ENCODE results near the gene MMP24OS.
"Not testable (repeated sequence)": the region's sequence is repeated elsewhere in the genome, so short reads cannot be mapped to it uniquely, and the experiment has no call there.

MMP24OS gene

GRCh38 chr20:35267092-35267491 is 10.8 kb downstream of the MMP24OS start:
- H3K27ac ChIP-seq = peak overlapping the region; percentile 69; the same call in 1 of the 2 replicates
- TF ChIP-seq, protein P1, sequence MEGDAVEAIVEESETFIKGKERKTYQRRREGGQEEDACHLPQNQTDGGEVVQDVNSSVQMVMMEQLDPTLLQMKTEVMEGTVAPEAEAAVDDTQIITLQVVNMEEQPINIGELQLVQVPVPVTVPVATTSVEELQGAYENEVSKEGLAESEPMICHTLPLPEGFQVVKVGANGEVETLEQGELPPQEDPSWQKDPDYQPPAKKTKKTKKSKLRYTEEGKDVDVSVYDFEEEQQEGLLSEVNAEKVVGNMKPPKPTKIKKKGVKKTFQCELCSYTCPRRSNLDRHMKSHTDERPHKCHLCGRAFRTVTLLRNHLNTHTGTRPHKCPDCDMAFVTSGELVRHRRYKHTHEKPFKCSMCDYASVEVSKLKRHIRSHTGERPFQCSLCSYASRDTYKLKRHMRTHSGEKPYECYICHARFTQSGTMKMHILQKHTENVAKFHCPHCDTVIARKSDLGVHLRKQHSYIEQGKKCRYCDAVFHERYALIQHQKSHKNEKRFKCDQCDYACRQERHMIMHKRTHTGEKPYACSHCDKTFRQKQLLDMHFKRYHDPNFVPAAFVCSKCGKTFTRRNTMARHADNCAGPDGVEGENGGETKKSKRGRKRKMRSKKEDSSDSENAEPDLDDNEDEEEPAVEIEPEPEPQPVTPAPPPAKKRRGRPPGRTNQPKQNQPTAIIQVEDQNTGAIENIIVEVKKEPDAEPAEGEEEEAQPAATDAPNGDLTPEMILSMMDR (conservative IDR thresholded peaks at IDR 0.05) = no peak

GRCh38 chr20:35264755-35265154 is 13.2 kb downstream of the MMP24OS start:
- no peak overlapping the region for H3K27ac ChIP-seq
- TF ChIP-seq, protein P1 (conservative IDR thresholded peaks at IDR 0.05) = peak; percentile 16; the same call in 1 of the 2 replicates

DNA sequence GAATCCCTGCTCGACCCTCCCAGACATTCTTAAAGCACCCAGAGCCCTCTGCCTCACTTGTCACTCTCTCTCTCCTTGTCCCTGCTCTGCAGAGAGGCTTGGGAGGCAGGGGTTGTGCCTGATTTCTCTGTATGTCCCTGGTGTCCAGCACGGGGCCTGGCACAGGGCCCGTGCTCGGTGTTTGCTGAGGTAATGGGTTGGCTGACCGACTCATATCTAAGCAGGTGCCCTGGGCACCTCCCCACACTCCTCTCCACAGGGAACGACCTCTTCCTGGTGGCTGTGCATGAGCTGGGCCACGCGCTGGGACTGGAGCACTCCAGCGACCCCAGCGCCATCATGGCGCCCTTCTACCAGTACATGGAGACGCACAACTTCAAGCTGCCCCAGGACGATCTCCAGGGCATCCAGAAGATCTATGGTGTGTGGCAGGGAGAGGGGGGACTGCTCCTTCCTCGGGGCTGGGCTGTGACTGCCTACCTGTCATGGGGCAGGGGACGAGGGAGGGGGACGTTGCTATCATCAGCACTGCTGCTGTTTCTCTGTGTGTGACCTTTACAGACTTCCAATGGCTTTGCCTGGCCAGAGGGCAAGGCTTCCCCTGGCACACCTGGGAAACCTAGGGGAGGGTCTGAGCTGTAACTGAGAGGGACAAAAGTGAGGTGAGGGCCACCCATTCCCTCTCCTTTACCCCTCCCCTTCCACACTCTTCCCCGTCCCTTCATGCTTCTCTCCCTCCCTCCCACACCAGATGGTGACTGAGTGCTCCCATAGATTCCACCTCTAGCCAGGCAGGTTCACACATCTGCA is 14.2 kb downstream of the MMP24OS start:
- TF ChIP-seq, protein P1 (conservative IDR thresholded peaks at IDR 0.05) = no peak
- peak overlapping the region; percentile 37 for H3K27ac ChIP-seq

GRCh38 chr20:35262731-35263531 is 15.0 kb downstream of the MMP24OS start:
- H3K27ac ChIP-seq = peak overlapping the region; percentile 37

DNA sequence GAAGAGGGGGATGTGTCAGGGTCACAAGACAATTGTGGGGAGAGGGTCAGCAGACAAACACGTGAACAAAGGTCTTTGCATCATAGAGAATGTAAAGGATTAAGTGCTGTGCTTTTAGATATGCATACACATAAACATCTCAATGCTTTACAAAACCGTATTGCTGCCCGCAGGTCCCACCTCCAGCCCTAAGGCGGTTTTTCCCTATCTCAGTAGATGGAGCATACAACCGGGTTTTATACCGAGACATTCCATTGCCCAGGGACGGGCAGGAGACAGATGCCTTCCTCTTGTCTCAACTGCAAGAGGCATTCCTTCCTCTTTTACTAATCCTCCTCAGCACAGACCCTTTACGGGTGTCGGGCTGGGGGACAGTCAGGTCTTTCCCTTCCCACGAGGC is 15.6 kb downstream of the MMP24OS start:
- not testable (repeated sequence) for H3K27ac ChIP-seq

DNA sequence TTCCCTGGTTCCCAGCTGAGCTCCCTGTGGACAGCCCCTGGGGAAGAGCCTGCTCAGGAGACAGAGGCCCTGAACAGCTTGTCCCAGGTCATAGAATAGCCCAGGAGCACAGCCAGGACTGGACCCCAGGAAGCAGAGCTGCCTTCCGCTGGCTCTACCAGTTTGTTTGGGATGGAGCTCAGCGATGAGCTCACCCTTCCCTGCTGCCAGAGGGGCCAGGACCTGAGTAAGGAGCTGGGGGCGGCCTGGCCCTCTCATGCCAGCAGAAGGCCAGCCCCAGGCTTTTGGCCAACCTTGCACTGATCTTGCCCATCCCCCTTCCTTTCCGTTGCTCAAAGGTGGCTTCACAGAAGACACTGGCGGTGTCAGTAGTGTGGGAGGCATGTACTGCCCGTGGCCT is 17.5 kb downstream of the MMP24OS start:
- TF ChIP-seq, protein P1 (conservative IDR thresholded peaks at IDR 0.05) = no peak
- H3K27ac ChIP-seq = no peak overlapping the region

DNA sequence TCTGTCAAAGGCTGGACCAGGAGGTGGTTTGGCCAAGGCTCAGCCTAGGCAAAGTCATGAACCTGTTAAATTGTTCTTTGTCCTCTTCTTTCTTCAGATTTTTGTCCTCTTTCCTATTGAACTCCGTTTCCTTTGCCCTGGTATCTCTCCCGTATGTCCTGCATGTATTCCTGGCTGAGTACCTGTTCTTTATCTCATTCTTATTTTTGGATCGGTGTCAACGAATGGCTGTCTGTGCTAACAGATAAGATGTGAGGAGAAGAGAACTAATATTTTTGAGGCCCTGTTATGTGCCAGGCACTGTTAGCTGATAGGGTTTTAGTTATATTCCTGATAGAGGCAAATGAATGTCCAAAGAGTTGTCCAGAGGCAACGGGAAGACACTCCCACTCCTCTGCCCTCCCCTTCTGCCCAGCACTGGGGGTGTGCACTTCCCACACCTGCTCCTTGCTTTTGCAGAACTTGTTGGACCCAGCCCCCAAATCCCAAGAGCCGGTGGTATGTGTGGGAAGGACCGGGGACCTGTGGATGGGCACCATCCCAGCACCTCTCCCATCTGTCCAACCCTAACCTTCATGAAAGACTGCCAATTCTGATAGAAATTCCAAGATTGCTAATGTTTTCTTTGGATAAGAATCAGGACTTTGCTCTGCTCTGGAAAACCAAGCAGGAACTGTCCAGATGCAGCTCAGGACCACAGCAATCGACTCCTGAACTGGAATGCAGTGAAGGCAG is 20.6 kb downstream of the MMP24OS start:
- H3K27ac ChIP-seq = peak overlapping the region; percentile 62
- TF ChIP-seq, protein P1 (conservative IDR thresholded peaks at IDR 0.05) = no peak

- no peak overlapping the region for H3K27ac ChIP-seq
- TF ChIP-seq, protein P1 (conservative IDR thresholded peaks at IDR 0.05) = no peak
Measured at GRCh38 chr20:35254448-35254999, 23.4 kb downstream of the MMP24OS start.
